ENCODE data around the gene MICU1.
"Not testable (repeated sequence)": the region's sequence is repeated elsewhere in the genome, so short reads cannot be mapped to it uniquely, and the experiment has no call there.

The MICU1 gene

GRCh38 chr10:72625608-72626443 is at the start of gene MICU1:
TSS of gene MICU1 (minus strand) at chr10:72626079. CDS start at chr10:72566793, 59,286 bp downstream.
- peak; percentile 88 for DNase-seq (ENCODE audit: low read depth)

GRCh38 chr10:72674174-72674573 is 48.3 kb upstream of the MICU1 start:
- not testable (repeated sequence) for DNase-seq (ENCODE audit: low read depth)

GRCh38 chr10:72673280-72673679 is 47.4 kb upstream of the MICU1 start:
- DNase-seq (ENCODE audit: low read depth) = no peak

GRCh38 chr10:72667207-72667864 is 41.5 kb upstream of the MICU1 start:
- DNase-seq (ENCODE audit: low read depth) = no peak

GRCh38 chr10:72665925-72666324 is 40.0 kb upstream of the MICU1 start:
- DNase-seq (ENCODE audit: low read depth) = no peak

- DNase-seq (ENCODE audit: low read depth) = no peak
Observed at GRCh38 chr10:72663971-72664370, 38.1 kb upstream of the MICU1 start.

GRCh38 chr10:72661431-72661830 is 35.6 kb upstream of the MICU1 start:
- DNase-seq (ENCODE audit: low read depth) = no peak

- no peak for DNase-seq (ENCODE audit: low read depth)
Observed at GRCh38 chr10:72660220-72660619, 34.3 kb upstream of the MICU1 start.

GRCh38 chr10:72659694-72660093 is 33.8 kb upstream of the MICU1 start:
- no peak for DNase-seq (ENCODE audit: low read depth)

- no peak for DNase-seq (ENCODE audit: low read depth)
Observed at GRCh38 chr10:72658696-72659400, 33.0 kb upstream of the MICU1 start.

GRCh38 chr10:72654720-72655119 is 28.8 kb upstream of the MICU1 start:
- no peak for DNase-seq (ENCODE audit: low read depth)

GRCh38 chr10:72653383-72654096 is 27.7 kb upstream of the MICU1 start:
- no peak for DNase-seq (ENCODE audit: low read depth)

- DNase-seq (ENCODE audit: low read depth) = no peak
Observed at GRCh38 chr10:72649291-72649690, 23.4 kb upstream of the MICU1 start.

GRCh38 chr10:72648301-72648700 is 22.4 kb upstream of the MICU1 start:
- DNase-seq (ENCODE audit: low read depth) = no peak

- DNase-seq (ENCODE audit: low read depth) = not testable (repeated sequence)
Observed at GRCh38 chr10:72646971-72647370, 21.1 kb upstream of the MICU1 start.

- DNase-seq (ENCODE audit: low read depth) = no peak
Observed at GRCh38 chr10:72645263-72645858, 19.5 kb upstream of the MICU1 start.

GRCh38 chr10:72642318-72642717 is 16.4 kb upstream of the MICU1 start:
- DNase-seq (ENCODE audit: low read depth) = no peak

GRCh38 chr10:72639441-72639873 is 13.6 kb upstream of the MICU1 start:
- no peak for DNase-seq (ENCODE audit: low read depth)

GRCh38 chr10:72638586-72639440 is 12.9 kb upstream of the MICU1 start:
- DNase-seq (ENCODE audit: low read depth) = no peak

GRCh38 chr10:72637398-72637857 is 11.5 kb upstream of the MICU1 start:
- peak; percentile 12 for DNase-seq (ENCODE audit: low read depth)

- no peak for DNase-seq (ENCODE audit: low read depth)
Observed at GRCh38 chr10:72630144-72630543, 4.3 kb upstream of the MICU1 start.
